Kidney (tissue), 14 donors: Measurements from ENCODE around the gene RTP3. TPM values are rescaled to one million over a fixed set of nuclear protein-coding genes. Genes with fewer than 3 reads are reported as not detected.

Experiments used
- DNase-seq, 5 donors: peaks; one replicate each; pipeline ENCODE4 v3.0.0-alpha.2; 2013 to 2020
- FAIRE-seq: peaks from 2 replicates; lab custom pipeline; 2012; peaks lifted over from hg19 to GRCh38; lab: Jason Lieb, UNC
- H3K27ac ChIP-seq, 2 donors: one replicate each; pipeline ENCODE4 v1.7.0; 2013; ENCODE audit warnings: low read depth in 2 of 2, low read length in 2 of 2, inconsistent platforms in 1 of 2
- H3K27me3 ChIP-seq: one replicate; pipeline ENCODE4 v1.7.1; 2013; ENCODE audit warnings: low read length, inconsistent platforms; ENCODE audit not compliant: control insufficient read depth, insufficient read depth
- H3K36me3 ChIP-seq, 3 donors: one replicate each; pipeline versions ENCODE4 v1.7.0 to v1.7.1; 2013; ENCODE audit warnings: low read length in 3 of 3, control low read depth in 1 of 3, inconsistent platforms in 1 of 3; ENCODE audit not compliant: insufficient read depth in 3 of 3, control insufficient read depth in 2 of 3
- H3K4me1 ChIP-seq, 3 donors: one replicate each; pipeline versions ENCODE4 v1.7.0 to v1.7.1; 2013; ENCODE audit warnings: low read length in 3 of 3, inconsistent platforms in 1 of 3, low read depth in 1 of 3; ENCODE audit not compliant: control insufficient read depth in 2 of 3, insufficient read depth in 2 of 3
- H3K4me3 ChIP-seq, 3 donors: one replicate each; pipeline versions ENCODE4 v1.7.0 to v1.8.1; 2013; ENCODE audit warnings: low read length in 3 of 3, control low read depth in 1 of 3, inconsistent platforms in 1 of 3
- H3K9ac ChIP-seq, 3 donors: one replicate each; pipeline versions ENCODE4 v1.7.0 to v1.7.1; 2013; ENCODE audit warnings: low read length in 3 of 3, control low read depth in 1 of 3, inconsistent platforms in 1 of 3
- H3K9me3 ChIP-seq, 3 donors: one replicate each; pipeline versions ENCODE4 v1.7.0 to v1.7.1; 2013; ENCODE audit warnings: low read length in 3 of 3, control low read depth in 1 of 3, inconsistent platforms in 1 of 3; ENCODE audit not compliant: control insufficient read depth in 2 of 3, insufficient read depth in 1 of 3
- CTCF ChIP-seq: IDR thresholded peaks from 3 replicates; pipeline ENCODE4 v1.5.1; 2012; ENCODE audit warnings: mild to moderate bottlenecking, moderate library complexity, borderline replicate concordance; ENCODE audit not compliant: insufficient read depth; ENCODE audit errors: extremely low read depth
- intact Hi-C: fragments of 100-400 bp; cut with DNase I; formaldehyde crosslinking; loops from one replicate; pipeline ENCODE4 v1.11.1; 2022
- polyA plus RNA-seq: library from polyadenylated mRNA; stranded (reverse); fragments of 350-450 nt; fragmentation: Illumina TruSeq; extraction: RNeasy Lipid Tissue Mini Kit (QIAGEN cat#74804); gene quantifications from one replicate; pipeline ENCODE4 v1.2.3, GENCODE V29; 2014; ENCODE audit warnings: low read depth, low replicate concordance; ENCODE audit not compliant: insufficient read depth
- total RNA-seq: library from RNA; stranded (reverse); fragmentation: NEBNext Ultra II Directional; extraction: Animal tissue kit (Norgen Biotek cat#: 25700); gene quantifications from one replicate; pipeline ENCODE4 v1.2.1, GENCODE V29; 2021
- donor health status: control.
- donor health status: control.
- donor health status: control.
- donor health status: control.
- donor health status: control.
- donor health status: DM: yes; HTN: yes; CAD: no.
- donor health status: Normal renal cell carcinoma (clear cell type).

RTP3 gene
- total and polyA plus RNA-seq, 2 donors from 2014 or later = 0.30 TPM; not detected in 1

DNA sequence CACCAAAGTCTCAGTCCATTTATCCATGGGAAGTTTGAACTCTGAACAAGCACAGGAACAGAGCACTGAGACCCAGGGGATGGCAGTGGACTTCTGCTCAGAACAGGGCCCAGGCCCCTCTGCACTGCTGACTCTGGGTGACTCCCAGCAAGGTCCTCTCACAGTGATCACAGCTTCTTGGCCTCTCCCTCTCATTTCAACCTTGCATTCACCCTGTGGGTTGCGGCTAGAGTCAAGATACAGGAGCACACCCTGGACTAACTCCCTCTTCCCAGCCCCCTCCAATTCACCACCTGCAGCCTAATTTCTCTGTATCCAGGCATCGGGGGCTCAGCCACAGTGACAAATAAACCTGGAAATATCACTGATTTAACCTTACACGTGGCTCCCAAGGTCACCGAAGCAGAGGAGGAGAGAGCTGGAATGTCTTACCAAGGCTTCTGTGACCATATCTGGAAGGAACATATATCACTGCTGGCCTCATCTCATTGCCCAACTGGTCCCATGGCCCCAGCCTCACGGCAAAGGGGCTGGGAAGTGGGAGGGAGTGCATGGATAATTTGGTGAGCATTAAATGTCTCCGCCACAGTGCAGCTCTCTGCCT lies 1.2 kb downstream of the RTP3 start:
- Histone ChIP-seq H3K4me3 (no peak overlapping the region), H3K27me3 (no peaks in the 10 kb centered on the region), H3K4me1 (no peaks in the 10 kb centered on the region), H3K36me3 (no peaks in the 10 kb centered on the region), H3K27ac (no peak overlapping the region), H3K9me3 (no peaks in the 10 kb centered on the region), H3K9ac (no peak overlapping the region)
- FAIRE-seq = no peak
- no peak for TF ChIP-seq CTCF
- intact Hi-C loops = loop anchor here (10.0 kb wide), 1 partner anchor 126 kb away; no protein-coding TSS in a partner anchor
- DNase-seq = peak in 1 of 5 donors; percentile 22

- no peak for TF ChIP-seq CTCF
- no peaks in the 10 kb centered on the region for H3K27me3 ChIP-seq
- FAIRE-seq (no peak), DNase-seq (no peak)
- H3K4me3 ChIP-seq = no peak overlapping the region
- no peak overlapping the region for H3K9ac ChIP-seq
- H3K4me1 ChIP-seq = no peaks in the 10 kb centered on the region
- H3K36me3 ChIP-seq = no peaks in the 10 kb centered on the region
- no peak overlapping the region for H3K27ac ChIP-seq
- intact Hi-C loops = no loop called here
- no peaks in the 10 kb centered on the region for H3K9me3 ChIP-seq
Observed at GRCh38 chr3:46500656-46501635, 3.2 kb downstream of the RTP3 start.

- TF ChIP-seq CTCF = no peak
- Histone ChIP-seq H3K9ac (no peak overlapping the region), H3K4me1 (no peaks in the 10 kb centered on the region), H3K27ac (no peak overlapping the region), H3K4me3 (no peak overlapping the region), H3K36me3 (no peaks in the 10 kb centered on the region), H3K9me3 (no peaks in the 10 kb centered on the region), H3K27me3 (no peaks in the 10 kb centered on the region)
- DNase-seq = peak in 1 of 5 donors; percentile 36
- no peak for FAIRE-seq
- intact Hi-C loops = no loop called here
Observed at GRCh38 chr3:46501702-46502101, 3.9 kb downstream of the RTP3 start.
